GM19468 (cell line): ENCODE measurements around the gene PPM1D.
"Not testable (repeated sequence)": the region's sequence is repeated elsewhere in the genome, so short reads cannot be mapped to it uniquely, and the experiment has no call there.

ENCODE experiments used
- ATAC-seq: cut with Tn5 transposase; IDR thresholded peaks from one replicate; pipeline ENCODE4 v1.9.1; 2021; ENCODE audit warnings: mild to moderate bottlenecking, moderate library complexity, moderate number of reproducible peaks; ENCODE audit not compliant: unreplicated experiment; ENCODE audit errors: extremely low read depth

Gene PPM1D

GRCh38 chr17:60599620-60600489, at the start of gene PPM1D:
PPM1D (plus strand) TSS chr17:60600193; CDS start chr17:60600415, 222 bp downstream.
- ATAC-seq: peak; percentile 86

- ATAC-seq: not testable (repeated sequence)
Measured at GRCh38 chr17:60552255-60552654, 47.7 kb upstream of the PPM1D start.

- ATAC-seq: no peak
Measured at GRCh38 chr17:60554377-60554788, 45.6 kb upstream of the PPM1D start.

- ATAC-seq: no peak
Measured at GRCh38 chr17:60555786-60556185, 44.2 kb upstream of the PPM1D start.

- no peak for ATAC-seq
Measured at GRCh38 chr17:60557805-60558204, 42.2 kb upstream of the PPM1D start.

GRCh38 chr17:60559659-60559994, 40.4 kb upstream of the PPM1D start:
- ATAC-seq: no peak

- ATAC-seq: no peak
Measured at GRCh38 chr17:60559995-60560859, 39.8 kb upstream of the PPM1D start.

- no peak for ATAC-seq
Measured at GRCh38 chr17:60560860-60561257, 39.1 kb upstream of the PPM1D start.

- ATAC-seq: no peak
Measured at GRCh38 chr17:60562421-60562820, 37.6 kb upstream of the PPM1D start.

GRCh38 chr17:60563743-60564142, 36.2 kb upstream of the PPM1D start:
- ATAC-seq: no peak

GRCh38 chr17:60565233-60565632, 34.8 kb upstream of the PPM1D start:
- ATAC-seq: no peak

GRCh38 chr17:60573236-60574051, 26.5 kb upstream of the PPM1D start:
- no peak for ATAC-seq

- no peak for ATAC-seq
Measured at GRCh38 chr17:60577147-60577915, 22.7 kb upstream of the PPM1D start.

- ATAC-seq: no peak
Measured at GRCh38 chr17:60579090-60579489, 20.9 kb upstream of the PPM1D start.

- ATAC-seq: no peak
Measured at GRCh38 chr17:60579551-60579950, 20.4 kb upstream of the PPM1D start.

- ATAC-seq: no peak
Measured at GRCh38 chr17:60583008-60583407, 17.0 kb upstream of the PPM1D start.

- ATAC-seq: no peak
Measured at GRCh38 chr17:60585887-60586286, 14.1 kb upstream of the PPM1D start.

GRCh38 chr17:60586288-60586974, 13.6 kb upstream of the PPM1D start:
- ATAC-seq: no peak

GRCh38 chr17:60590070-60590469, 9.9 kb upstream of the PPM1D start:
- no peak for ATAC-seq
